HepG2 (cell line): Measurements from ENCODE around the gene RPL27A. TPM values are rescaled to one million over a fixed set of nuclear protein-coding genes. Genes with fewer than 3 reads are reported as not detected.
A peak's percentile ranks its signal among the peaks of the same experiment; 100 is the strongest.

ENCODE experiments used
- REPIN1 ChIP-seq: sonication (generic); formaldehyde crosslinking; IDR thresholded peaks from 2 replicates; pipeline ENCODE4 v1.8.0; 2022; ENCODE audit warnings: missing genetic modification reagents, low read depth, mild to moderate bottlenecking, borderline replicate concordance
- RFXAP ChIP-seq: sonication (generic); formaldehyde crosslinking; IDR thresholded peaks from 2 replicates; pipeline ENCODE4 v1.4.0; 2020; ENCODE audit warnings: missing genetic modification reagents, borderline replicate concordance
- RORA ChIP-seq: sonication (generic); formaldehyde crosslinking; IDR thresholded peaks from 2 replicates; pipeline ENCODE4 v1.5.0; 2020; ENCODE audit warnings: mild to moderate bottlenecking, missing genetic modification reagents, moderate library complexity
- ZBTB40 ChIP-seq, 2 experiments: fragments of 450-650 bp in 1 of 2; sonication (generic) in 1 of 2; formaldehyde crosslinking in 1 of 2; IDR thresholded peaks; 2 replicates each; pipeline versions ENCODE4 v1.6.1 to v1.8.0; 2016 to 2022; ENCODE audit warnings: antibody characterized with exemption in 1 of 2, mild to moderate bottlenecking in 1 of 2, missing genetic modification reagents in 1 of 2
- polyA plus RNA-seq, 8 experiments: library from polyadenylated mRNA; depleted of rRNA in 3 of 8; stranded (reverse) in 7 of 8; unstranded in 1 of 8; fragments of >200 nt; fragmentation: Illumina TruSeq in 4 of 8; extraction: Trizol in 4 of 8; gene quantifications; 2 replicates each; pipeline versions ENCODE4 v1.2.1 to v1.2.3, GENCODE V29; 2011 to 2016; ENCODE audit warnings: low read depth in 4 of 8, missing spikeins in 1 of 8, mixed read lengths in 1 of 8; ENCODE audit not compliant: insufficient read depth in 1 of 8
- total RNA-seq, 5 experiments: library from RNA; depleted of rRNA; stranded (reverse); fragments of >200 nt; fragmentation: Illumina TruSeq; extraction: Trizol; gene quantifications; 2 replicates each; pipeline ENCODE4 v1.2.3, GENCODE V29; 2016; ENCODE audit warnings: low read depth in 1 of 5
- TF ChIP-seq, protein P1 (sequence below): sonication (generic); formaldehyde crosslinking; IDR thresholded peaks from 2 replicates; pipeline ENCODE4 v1.9.0; 2021; ENCODE audit warnings: mild to moderate bottlenecking, missing genetic modification reagents
- TF ChIP-seq, protein P2 (sequence below): sonication (generic); formaldehyde crosslinking; IDR thresholded peaks from 2 replicates; pipeline ENCODE4 v1.5.1; 2020; ENCODE audit warnings: missing genetic modification reagents, mild to moderate bottlenecking, borderline replicate concordance

RPL27A gene
- total and polyA plus RNA-seq, 2 of the 13 experiments (the other 11 are each of a cell fraction or from before 2014, with no cell fraction given): 1,531 to 2,153 TPM

DNA sequence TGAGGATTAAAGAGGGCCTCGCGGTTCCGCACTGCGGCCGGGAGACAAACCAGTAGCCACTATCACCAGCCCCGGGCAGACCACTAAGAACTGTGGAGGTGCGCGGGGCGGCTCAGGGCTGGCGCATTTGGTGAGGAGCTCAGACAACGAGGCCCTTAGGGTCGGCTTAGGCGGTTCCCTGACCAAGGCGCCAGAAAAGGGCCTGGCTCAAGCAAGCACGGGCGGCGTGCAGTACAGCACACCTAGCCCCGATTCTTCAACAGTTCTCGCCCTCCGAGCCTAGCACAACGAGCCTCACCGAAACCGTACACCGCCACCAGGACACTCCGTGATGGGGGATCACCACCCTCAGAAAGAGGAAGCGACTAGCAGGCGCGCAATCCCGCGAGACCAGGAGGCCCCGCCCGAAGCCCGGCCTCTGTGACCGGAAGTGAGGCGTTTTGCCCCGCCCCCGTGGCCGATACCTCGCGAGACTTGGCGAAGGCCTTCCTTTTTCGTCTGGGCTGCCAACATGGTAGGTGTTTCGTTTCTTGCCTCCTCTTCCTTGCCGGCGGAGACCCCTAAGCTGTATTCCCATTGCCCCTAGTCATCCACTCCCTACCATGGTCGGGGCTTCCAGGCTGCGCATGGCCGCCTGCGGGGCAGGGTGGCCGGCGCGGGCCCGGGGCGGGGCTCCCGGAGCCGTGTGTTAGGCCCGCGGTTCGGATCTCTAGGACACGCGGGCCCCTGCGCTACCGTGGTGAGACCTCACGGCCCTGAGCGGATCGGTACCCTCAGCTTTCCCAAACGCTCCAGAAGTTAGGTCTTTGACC lies at the start of gene RPL27A, which contains the start of gene TRIM66 (continued):
- TF ChIP-seq ZBTB40 (IDR thresholded peaks at IDR 0.05) (no peak), ZBTB40 (CRISPR knock-in tag; IDR thresholded peaks at IDR 0.05) (no peak; the same call in none of the 2 replicates), RORA (no peak), REPIN1 (no peak), RFXAP (CRISPR knock-in tag) (peak; percentile 86; the same call in 1 of the 2 replicates)
- TF ChIP-seq, protein P1, sequence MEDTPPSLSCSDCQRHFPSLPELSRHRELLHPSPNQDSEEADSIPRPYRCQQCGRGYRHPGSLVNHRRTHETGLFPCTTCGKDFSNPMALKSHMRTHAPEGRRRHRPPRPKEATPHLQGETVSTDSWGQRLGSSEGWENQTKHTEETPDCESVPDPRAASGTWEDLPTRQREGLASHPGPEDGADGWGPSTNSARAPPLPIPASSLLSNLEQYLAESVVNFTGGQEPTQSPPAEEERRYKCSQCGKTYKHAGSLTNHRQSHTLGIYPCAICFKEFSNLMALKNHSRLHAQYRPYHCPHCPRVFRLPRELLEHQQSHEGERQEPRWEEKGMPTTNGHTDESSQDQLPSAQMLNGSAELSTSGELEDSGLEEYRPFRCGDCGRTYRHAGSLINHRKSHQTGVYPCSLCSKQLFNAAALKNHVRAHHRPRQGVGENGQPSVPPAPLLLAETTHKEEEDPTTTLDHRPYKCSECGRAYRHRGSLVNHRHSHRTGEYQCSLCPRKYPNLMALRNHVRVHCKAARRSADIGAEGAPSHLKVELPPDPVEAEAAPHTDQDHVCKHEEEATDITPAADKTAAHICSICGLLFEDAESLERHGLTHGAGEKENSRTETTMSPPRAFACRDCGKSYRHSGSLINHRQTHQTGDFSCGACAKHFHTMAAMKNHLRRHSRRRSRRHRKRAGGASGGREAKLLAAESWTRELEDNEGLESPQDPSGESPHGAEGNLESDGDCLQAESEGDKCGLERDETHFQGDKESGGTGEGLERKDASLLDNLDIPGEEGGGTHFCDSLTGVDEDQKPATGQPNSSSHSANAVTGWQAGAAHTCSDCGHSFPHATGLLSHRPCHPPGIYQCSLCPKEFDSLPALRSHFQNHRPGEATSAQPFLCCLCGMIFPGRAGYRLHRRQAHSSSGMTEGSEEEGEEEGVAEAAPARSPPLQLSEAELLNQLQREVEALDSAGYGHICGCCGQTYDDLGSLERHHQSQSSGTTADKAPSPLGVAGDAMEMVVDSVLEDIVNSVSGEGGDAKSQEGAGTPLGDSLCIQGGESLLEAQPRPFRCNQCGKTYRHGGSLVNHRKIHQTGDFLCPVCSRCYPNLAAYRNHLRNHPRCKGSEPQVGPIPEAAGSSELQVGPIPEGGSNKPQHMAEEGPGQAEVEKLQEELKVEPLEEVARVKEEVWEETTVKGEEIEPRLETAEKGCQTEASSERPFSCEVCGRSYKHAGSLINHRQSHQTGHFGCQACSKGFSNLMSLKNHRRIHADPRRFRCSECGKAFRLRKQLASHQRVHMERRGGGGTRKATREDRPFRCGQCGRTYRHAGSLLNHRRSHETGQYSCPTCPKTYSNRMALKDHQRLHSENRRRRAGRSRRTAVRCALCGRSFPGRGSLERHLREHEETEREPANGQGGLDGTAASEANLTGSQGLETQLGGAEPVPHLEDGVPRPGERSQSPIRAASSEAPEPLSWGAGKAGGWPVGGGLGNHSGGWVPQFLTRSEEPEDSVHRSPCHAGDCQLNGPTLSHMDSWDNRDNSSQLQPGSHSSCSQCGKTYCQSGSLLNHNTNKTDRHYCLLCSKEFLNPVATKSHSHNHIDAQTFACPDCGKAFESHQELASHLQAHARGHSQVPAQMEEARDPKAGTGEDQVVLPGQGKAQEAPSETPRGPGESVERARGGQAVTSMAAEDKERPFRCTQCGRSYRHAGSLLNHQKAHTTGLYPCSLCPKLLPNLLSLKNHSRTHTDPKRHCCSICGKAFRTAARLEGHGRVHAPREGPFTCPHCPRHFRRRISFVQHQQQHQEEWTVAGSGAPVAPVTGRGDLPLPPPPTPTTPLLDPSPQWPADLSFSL (CRISPR knock-in tag): no peak; the same call in 1 of the 2 replicates
- TF ChIP-seq, protein P2, sequence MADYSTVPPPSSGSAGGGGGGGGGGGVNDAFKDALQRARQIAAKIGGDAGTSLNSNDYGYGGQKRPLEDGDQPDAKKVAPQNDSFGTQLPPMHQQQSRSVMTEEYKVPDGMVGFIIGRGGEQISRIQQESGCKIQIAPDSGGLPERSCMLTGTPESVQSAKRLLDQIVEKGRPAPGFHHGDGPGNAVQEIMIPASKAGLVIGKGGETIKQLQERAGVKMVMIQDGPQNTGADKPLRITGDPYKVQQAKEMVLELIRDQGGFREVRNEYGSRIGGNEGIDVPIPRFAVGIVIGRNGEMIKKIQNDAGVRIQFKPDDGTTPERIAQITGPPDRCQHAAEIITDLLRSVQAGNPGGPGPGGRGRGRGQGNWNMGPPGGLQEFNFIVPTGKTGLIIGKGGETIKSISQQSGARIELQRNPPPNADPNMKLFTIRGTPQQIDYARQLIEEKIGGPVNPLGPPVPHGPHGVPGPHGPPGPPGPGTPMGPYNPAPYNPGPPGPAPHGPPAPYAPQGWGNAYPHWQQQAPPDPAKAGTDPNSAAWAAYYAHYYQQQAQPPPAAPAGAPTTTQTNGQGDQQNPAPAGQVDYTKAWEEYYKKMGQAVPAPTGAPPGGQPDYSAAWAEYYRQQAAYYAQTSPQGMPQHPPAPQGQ: no peak
